ENCODE results near the gene CNPY1. TPM values are rescaled to one million over a fixed set of nuclear protein-coding genes. Genes with fewer than 3 reads are reported as not detected.

Gene CNPY1
- total RNA-seq, 4 donors from 2014 or later = not detected

DNA sequence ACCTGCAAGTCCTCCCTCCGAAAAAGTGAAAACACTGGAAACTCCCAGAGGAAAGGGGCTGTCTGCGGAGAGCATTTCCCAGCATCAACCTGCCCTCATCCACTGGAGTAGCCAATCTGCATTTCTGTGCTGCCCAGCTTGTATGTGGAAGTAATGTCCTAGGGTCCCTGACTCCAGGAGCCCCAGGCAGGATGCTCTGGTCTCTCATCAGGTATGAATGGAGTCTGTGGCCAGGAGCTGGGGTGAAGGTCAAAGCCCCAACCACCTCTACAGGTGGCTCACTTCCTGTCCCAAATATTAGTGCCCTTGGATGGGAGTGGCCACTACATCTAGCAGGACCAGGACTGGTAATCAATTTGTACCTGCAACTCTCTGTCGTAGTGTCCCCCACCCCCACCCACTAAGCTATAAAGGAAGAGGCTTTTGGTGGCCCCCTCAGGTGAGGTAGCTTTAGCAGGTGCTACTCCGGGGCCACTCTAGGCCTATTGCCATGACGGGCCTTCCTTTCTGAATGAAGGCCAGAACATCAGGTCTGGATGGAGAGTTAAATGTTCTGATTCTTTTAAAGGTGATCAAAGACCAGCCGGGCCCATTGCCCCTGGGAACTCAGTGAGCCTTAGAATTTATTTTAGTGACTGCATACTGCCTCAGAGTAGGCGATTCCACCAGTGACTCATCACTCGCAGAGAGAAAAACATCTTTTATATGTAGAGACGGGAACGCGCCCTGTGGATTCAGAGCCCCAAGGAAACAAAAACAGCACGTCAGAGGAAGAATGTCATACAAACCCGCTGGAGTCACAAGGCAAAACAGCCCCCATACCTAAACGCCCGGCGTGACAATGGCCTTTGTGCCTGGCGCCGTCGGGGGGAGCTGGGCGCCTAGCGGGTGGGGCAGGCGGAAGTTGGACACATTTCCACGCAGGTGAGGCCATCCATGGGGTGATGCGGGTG, 75.4 kb downstream of the CNPY1 start:
- Histone ChIP-seq H3K27me3 (peaks cover 6 to 100% (median 82%) of the 10 kb centered on the region in 4 donors), H3K27ac (replicated peaks in 1 of 4) (no peak overlapping the region), H3K36me3 (no peaks in the 10 kb centered on the region), H3K4me1 (peaks cover 25 to 32% (median 27%) of the 10 kb centered on the region in 4 donors), H3K9me3 (peaks cover 0 to 9% (median 2%) of the 10 kb centered on the region in 4 donors), H3K4me3 (no peak overlapping the region)
- TF ChIP-seq POLR2AphosphoS5 (IDR thresholded peaks at IDR 0.05) (no peak), EP300 (IDR thresholded peaks at IDR 0.05) (no peak), POLR2A (IDR thresholded peaks at IDR 0.05; ENCODE audit: low read depth) (no peak)
- TF ChIP-seq, protein P1, sequence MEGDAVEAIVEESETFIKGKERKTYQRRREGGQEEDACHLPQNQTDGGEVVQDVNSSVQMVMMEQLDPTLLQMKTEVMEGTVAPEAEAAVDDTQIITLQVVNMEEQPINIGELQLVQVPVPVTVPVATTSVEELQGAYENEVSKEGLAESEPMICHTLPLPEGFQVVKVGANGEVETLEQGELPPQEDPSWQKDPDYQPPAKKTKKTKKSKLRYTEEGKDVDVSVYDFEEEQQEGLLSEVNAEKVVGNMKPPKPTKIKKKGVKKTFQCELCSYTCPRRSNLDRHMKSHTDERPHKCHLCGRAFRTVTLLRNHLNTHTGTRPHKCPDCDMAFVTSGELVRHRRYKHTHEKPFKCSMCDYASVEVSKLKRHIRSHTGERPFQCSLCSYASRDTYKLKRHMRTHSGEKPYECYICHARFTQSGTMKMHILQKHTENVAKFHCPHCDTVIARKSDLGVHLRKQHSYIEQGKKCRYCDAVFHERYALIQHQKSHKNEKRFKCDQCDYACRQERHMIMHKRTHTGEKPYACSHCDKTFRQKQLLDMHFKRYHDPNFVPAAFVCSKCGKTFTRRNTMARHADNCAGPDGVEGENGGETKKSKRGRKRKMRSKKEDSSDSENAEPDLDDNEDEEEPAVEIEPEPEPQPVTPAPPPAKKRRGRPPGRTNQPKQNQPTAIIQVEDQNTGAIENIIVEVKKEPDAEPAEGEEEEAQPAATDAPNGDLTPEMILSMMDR (IDR thresholded peaks at IDR 0.05) = no peak
- no peak for DNase-seq (ENCODE audit: extremely low spot score)
- 3% methylated on average over 24 of the region's 24 CpGs for WGBS
- intact Hi-C loops (cut with DNase I) = no loop called here

DNA sequence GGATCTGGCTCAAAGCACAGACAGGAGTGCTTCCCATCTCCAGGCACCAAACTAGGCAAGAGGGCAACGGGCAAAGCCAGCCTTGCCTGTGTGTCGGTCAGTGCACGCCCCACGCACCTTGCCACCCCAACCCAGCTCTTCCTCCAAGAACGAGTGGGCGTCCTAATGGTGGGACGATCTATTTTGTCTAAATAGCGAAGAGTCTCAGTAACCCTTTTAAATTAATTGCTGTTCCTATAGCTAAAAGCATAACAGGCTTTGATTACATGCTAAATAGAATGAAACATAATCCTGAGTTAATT, 76.2 kb downstream of the CNPY1 start:
- no peak for TF ChIP-seq EP300 (IDR thresholded peaks at IDR 0.05)
- TF ChIP-seq POLR2A (IDR thresholded peaks at IDR 0.05; ENCODE audit: low read depth) = no peak
- no peak for TF ChIP-seq POLR2AphosphoS5 (IDR thresholded peaks at IDR 0.05)
- TF ChIP-seq, protein P1 (IDR thresholded peaks at IDR 0.05) = no peak
- 29% methylated on average over 8 of the region's 8 CpGs for WGBS
- intact Hi-C loops (cut with DNase I) = no loop called here

DNA sequence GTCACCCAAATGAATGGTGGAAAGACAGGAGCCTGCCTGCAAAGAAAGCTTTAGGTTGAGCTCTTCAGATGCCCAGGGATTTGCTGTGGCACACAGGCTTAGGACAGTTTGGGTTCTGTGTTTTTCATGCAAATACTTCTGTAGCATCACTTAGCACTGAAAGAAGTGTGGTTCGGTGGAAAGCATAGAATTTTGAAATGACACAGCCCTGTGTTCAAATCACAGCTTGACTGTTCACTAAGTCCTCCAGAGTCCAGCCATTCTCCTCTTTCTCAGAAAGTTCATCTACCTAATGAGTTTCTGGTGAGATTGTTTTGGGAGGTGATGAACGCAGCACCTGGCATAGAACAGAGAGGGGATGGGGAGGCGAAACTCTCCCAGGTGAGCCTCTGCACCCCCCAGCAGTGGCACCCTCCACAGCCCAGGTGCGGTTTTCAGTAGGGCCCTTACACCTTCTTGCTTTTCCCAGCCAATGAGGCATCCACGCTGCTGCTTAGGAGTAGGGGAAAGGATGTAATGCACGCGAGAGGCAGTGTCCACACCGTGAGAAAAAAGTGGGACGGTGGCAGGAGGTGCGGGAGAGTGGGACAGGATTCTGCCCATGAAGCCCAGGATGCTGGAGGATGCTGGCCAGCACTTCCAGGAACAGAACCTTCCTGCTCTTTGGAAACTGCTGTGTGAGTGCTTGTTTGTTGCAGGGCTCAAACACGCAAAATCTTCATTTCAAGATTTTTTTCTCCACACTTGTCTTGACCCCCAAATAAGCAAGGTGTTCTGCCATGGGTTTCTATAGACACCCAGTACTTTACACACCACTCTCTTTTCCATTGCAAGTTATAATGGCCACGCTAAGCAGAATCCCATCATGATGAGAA, 76.8 kb downstream of the CNPY1 start:
- intact Hi-C loops (cut with DNase I) = no loop called here
- Histone ChIP-seq H3K4me3 (no peak overlapping the region), H3K4me1 (peaks cover 25 to 36% (median 32%) of the 10 kb centered on the region in 4 donors), H3K27ac (replicated peaks in 1 of 4) (no peak overlapping the region), H3K27me3 (peaks cover 6 to 100% (median 93%) of the 10 kb centered on the region in 4 donors), H3K36me3 (no peaks in the 10 kb centered on the region), H3K9me3 (no peaks in the 10 kb centered on the region)
- DNase-seq (ENCODE audit: extremely low spot score) = no peak
- TF ChIP-seq EP300 (IDR thresholded peaks at IDR 0.05) (no peak), POLR2A (IDR thresholded peaks at IDR 0.05; ENCODE audit: low read depth) (no peak), POLR2AphosphoS5 (IDR thresholded peaks at IDR 0.05) (no peak)
- TF ChIP-seq, protein P1 (IDR thresholded peaks at IDR 0.05) = no peak
- 7% methylated on average over 12 of the region's 12 CpGs for WGBS

More for the DNA sequence above, 76.2 kb downstream of the CNPY1 start:
- H3K4me3 ChIP-seq = no peak overlapping the region
- no peak overlapping the region for H3K27ac ChIP-seq (replicated peaks in 1 of 4)
- peaks cover 6 to 100% (median 90%) of the 10 kb centered on the region in 4 donors for H3K27me3 ChIP-seq
- H3K4me1 ChIP-seq = peaks cover 25 to 35% (median 32%) of the 10 kb centered on the region in 4 donors
- no peak for DNase-seq (ENCODE audit: extremely low spot score)
- no peaks in the 10 kb centered on the region for H3K36me3 ChIP-seq
- H3K9me3 ChIP-seq = peaks cover 0 to under 1% (median 0%) of the 10 kb centered on the region in 4 donors

DNA sequence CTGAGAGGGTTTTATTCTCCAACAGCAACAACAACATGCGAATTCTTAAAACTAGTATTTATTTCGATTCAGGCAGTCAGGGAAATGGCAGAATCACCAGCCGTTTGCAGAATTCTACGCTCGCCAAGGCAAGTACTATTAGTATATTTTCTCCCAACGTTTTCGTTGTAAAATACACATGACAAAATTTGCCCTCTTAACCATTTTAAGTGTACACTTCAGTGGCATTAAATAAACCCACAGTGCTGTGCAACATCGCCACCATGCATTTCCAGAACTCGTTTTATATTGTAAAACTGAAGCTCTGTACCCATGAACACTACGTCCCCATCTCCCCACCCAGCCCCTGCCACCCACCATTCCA, 77.6 kb downstream of the CNPY1 start:
- TF ChIP-seq EP300 (IDR thresholded peaks at IDR 0.05) = no peak
- no peak for TF ChIP-seq POLR2AphosphoS5 (IDR thresholded peaks at IDR 0.05)
- Histone ChIP-seq H3K4me1 (peaks cover 25 to 36% (median 32%) of the 10 kb centered on the region in 4 donors), H3K9me3 (no peaks in the 10 kb centered on the region), H3K27ac (replicated peaks in 1 of 4) (no peak overlapping the region), H3K36me3 (no peaks in the 10 kb centered on the region), H3K27me3 (peaks cover 6 to 100% (median 92%) of the 10 kb centered on the region in 4 donors), H3K4me3 (peak overlapping the region in 1 of 4 donors; percentile 22)
- intact Hi-C loops (cut with DNase I) = no loop called here
- no peak for DNase-seq (ENCODE audit: extremely low spot score)
- WGBS = 12% methylated on average over 10 of the region's 10 CpGs
